Body of pancreas (tissue), 4 donors: ENCODE data around the gene NME8. TPM values are rescaled to one million over a fixed set of nuclear protein-coding genes. Genes with fewer than 3 reads are reported as not detected.

Experiments
- ATAC-seq: fragments of 150-250 bp; one replicate; pipeline ENCODE4 v1.9.1; 2016
- DNase-seq, 4 donors: peaks; one replicate each; pipeline ENCODE4 v3.0.0-alpha.2; 2019
- H3K27ac ChIP-seq, 4 donors: fragments of 200-600 bp; sonication (generic); 1 replicate in 3 of 4; 2 replicates in 1 of 4; pipeline versions ENCODE4 v1.5.1 to v1.6.1; 2016 to 2019; ENCODE audit warnings: mild to moderate bottlenecking in 1 of 4, mixed read lengths in 1 of 4, moderate library complexity in 1 of 4
- H3K27me3 ChIP-seq, 2 donors: fragments of 200-600 bp; sonication (generic); one replicate each; pipeline ENCODE4 v1.6.0; 2016; ENCODE audit warnings: mild to moderate bottlenecking in 1 of 2
- H3K36me3 ChIP-seq, 2 donors: fragments of 200-600 bp; sonication (generic); replicated peaks in 1 of 2; 2 replicates each; pipeline ENCODE4 v1.5.1; 2016; ENCODE audit warnings: low read depth in 2 of 2; ENCODE audit not compliant: insufficient read depth in 1 of 2
- H3K4me1 ChIP-seq: fragments of 200-600 bp; sonication (generic); one replicate; pipeline ENCODE4 v1.6.0; 2016
- H3K4me3 ChIP-seq, 2 donors: fragments of 200-600 bp; sonication (generic); 1 replicate in 1 of 2; 2 replicates in 1 of 2; pipeline ENCODE4 v1.5.1; 2016 to 2019
- H3K9me3 ChIP-seq, 3 donors: fragments of 200-600 bp; sonication (generic); 1 replicate in 2 of 3; 2 replicates in 1 of 3; pipeline ENCODE4 v1.5.1; 2016
- CTCF ChIP-seq, 7 experiments: fragments of 450-650 bp in 4 of 7; fragments of 200-600 bp in 3 of 7; sonication (generic) in 3 of 7; IDR thresholded peaks; one replicate each; pipeline ENCODE4 v1.5.1; 2016 to 2019; ENCODE audit warnings: antibody characterized with exemption in 7 of 7
- POLR2A ChIP-seq, 3 donors: fragments of 450-650 bp; IDR thresholded peaks; one replicate each; pipeline ENCODE4 v1.6.1; 2016; ENCODE audit warnings: antibody characterized with exemption in 3 of 3, mild to moderate bottlenecking in 2 of 3
- WGBS, 2 donors: methylation state at CpG; one replicate each; pipeline ENCODE4 v1.1.5; 2017; 5-methylcytosine and 5-hydroxymethylcytosine counted together
- intact Hi-C: fragments of 100-400 bp; cut with DNase I; formaldehyde crosslinking; loops from one replicate; pipeline ENCODE4 v1.15.1; 2023
- total RNA-seq, 2 donors: library from RNA; depleted of rRNA; stranded (reverse); fragments of >200 nt; gene quantifications; one replicate each; pipeline ENCODE4 v1.1.0, GENCODE V29; 2016

The NME8 gene
- total RNA-seq, 2 donors from 2014 or later: not detected

GRCh38 chr7:37833107-37833817 lies 15.1 kb upstream of the NME8 start:
- DNase-seq: peak; percentile 27 to 40 (median 36)
- H3K9me3 ChIP-seq: no peaks in the 10 kb centered on the region
- TF ChIP-seq POLR2A (IDR thresholded peaks at IDR 0.05): no peak
- TF ChIP-seq CTCF (IDR thresholded peaks at IDR 0.05): peak; percentile 54 to 79 (median 67)
- peaks cover 3% of the 10 kb centered on the region for H3K4me1 ChIP-seq
- no peak overlapping the region for H3K27ac ChIP-seq
- peak; percentile 47 for ATAC-seq
- no peak overlapping the region for H3K4me3 ChIP-seq
- H3K36me3 ChIP-seq: no peaks in the 10 kb centered on the region
- no peaks in the 10 kb centered on the region for H3K27me3 ChIP-seq
- 18 to 23% methylated on average over 21 of the region's 21 CpGs for WGBS, 2 donors
- intact Hi-C loops: no loop called here

GRCh38 chr7:37833818-37834146 lies 14.6 kb upstream of the NME8 start:
- Histone ChIP-seq H3K9me3 (no peaks in the 10 kb centered on the region), H3K4me3 (no peak overlapping the region), H3K4me1 (peaks cover 3% of the 10 kb centered on the region), H3K36me3 (no peaks in the 10 kb centered on the region), H3K27me3 (no peaks in the 10 kb centered on the region), H3K27ac (no peak overlapping the region)
- DNase-seq: no peak
- intact Hi-C loops: no loop called here
- 8 to 14% methylated on average over 3 of the region's 3 CpGs for WGBS, 2 donors
- TF ChIP-seq CTCF (IDR thresholded peaks at IDR 0.05) (no peak), POLR2A (IDR thresholded peaks at IDR 0.05) (no peak)
- ATAC-seq: no peak

GRCh38 chr7:37853468-37853867 lies 5.1 kb downstream of the NME8 start:
- no peaks in the 10 kb centered on the region for H3K9me3 ChIP-seq
- no peak for ATAC-seq
- peak in 2 of 4 donors; percentile 5 to 12 for DNase-seq
- H3K36me3 ChIP-seq: no peaks in the 10 kb centered on the region
- no peaks in the 10 kb centered on the region for H3K27me3 ChIP-seq
- WGBS, 2 donors: 15 to 18% methylated on average over 2 of the region's 2 CpGs
- no peak overlapping the region for H3K4me3 ChIP-seq
- H3K27ac ChIP-seq: no peak overlapping the region
- intact Hi-C loops: no loop called here
- peak in 6 of 7 experiments; percentile 9 to 34 (median 20) for TF ChIP-seq CTCF (IDR thresholded peaks at IDR 0.05)
- no peak for TF ChIP-seq POLR2A (IDR thresholded peaks at IDR 0.05)
- no peaks in the 10 kb centered on the region for H3K4me1 ChIP-seq

- H3K27me3 ChIP-seq: no peaks in the 10 kb centered on the region
- no peaks in the 10 kb centered on the region for H3K9me3 ChIP-seq
- no peak for TF ChIP-seq CTCF (IDR thresholded peaks at IDR 0.05)
- no peak for TF ChIP-seq POLR2A (IDR thresholded peaks at IDR 0.05)
- no peaks in the 10 kb centered on the region for H3K36me3 ChIP-seq
- DNase-seq (no peak), ATAC-seq (no peak)
- H3K4me3 ChIP-seq: no peak overlapping the region
- H3K4me1 ChIP-seq: no peaks in the 10 kb centered on the region
- H3K27ac ChIP-seq: no peak overlapping the region
- WGBS, 2 donors: 70 to 76% methylated on average over 5 to 6 of the region's 6 CpGs
- intact Hi-C loops: no loop called here
Observed at GRCh38 chr7:37882086-37882485, 33.7 kb downstream of the NME8 start.

- no peaks in the 10 kb centered on the region for H3K36me3 ChIP-seq
- no peak for ATAC-seq
- TF ChIP-seq POLR2A (IDR thresholded peaks at IDR 0.05) (no peak), CTCF (IDR thresholded peaks at IDR 0.05) (no peak)
- no peaks in the 10 kb centered on the region for H3K4me1 ChIP-seq
- H3K27ac ChIP-seq: no peak overlapping the region
- H3K27me3 ChIP-seq: no peaks in the 10 kb centered on the region
- intact Hi-C loops: no loop called here
- no peaks in the 10 kb centered on the region for H3K9me3 ChIP-seq
- H3K4me3 ChIP-seq: no peak overlapping the region
- DNase-seq: no peak
Observed at GRCh38 chr7:37893359-37893758, 45.0 kb downstream of the NME8 start.
